Loucy (cell line): ENCODE results near the gene CDC34.

ENCODE experiments used
- H2AFZ ChIP-seq: fragments of 200-600 bp; sonication (generic); 2 replicates; pipeline ENCODE4 v1.6.0; 2016; ENCODE audit warnings: antibody characterized with exemption, mild to moderate bottlenecking, low read length, moderate library complexity
- H3F3A ChIP-seq: fragments of 200-600 bp; 2 replicates; pipeline ENCODE4 v1.6.0; 2016; ENCODE audit warnings: antibody characterized with exemption, low read depth, mild to moderate bottlenecking
- H3K27me3 ChIP-seq: fragments of 200-600 bp; sonication (generic); 2 replicates; pipeline ENCODE4 v1.6.1; 2014; ENCODE audit warnings: low read length, mild to moderate bottlenecking; ENCODE audit not compliant: insufficient read depth, poor library complexity, severe bottlenecking
- H3K36me3 ChIP-seq: fragments of 200-600 bp; sonication (generic); 2 replicates; pipeline ENCODE4 v1.6.1; 2016; ENCODE audit warnings: low read length; ENCODE audit not compliant: insufficient read depth
- H3K4me1 ChIP-seq: fragments of 200-600 bp; sonication (generic); 2 replicates; pipeline ENCODE4 v1.5.1; 2014; ENCODE audit warnings: low read length, mild to moderate bottlenecking; ENCODE audit not compliant: insufficient read depth, poor library complexity, severe bottlenecking
- H3K4me2 ChIP-seq: fragments of 200-600 bp; sonication (generic); 2 replicates; pipeline ENCODE4 v1.6.0; 2014; ENCODE audit warnings: antibody characterized with exemption, low read length, low read depth, mild to moderate bottlenecking; ENCODE audit not compliant: poor library complexity, severe bottlenecking
- H3K4me3 ChIP-seq: fragments of 200-600 bp; sonication (generic); 2 replicates; pipeline ENCODE4 v1.5.1; 2014; ENCODE audit warnings: low read length, mild to moderate bottlenecking, mixed read lengths; ENCODE audit not compliant: poor library complexity, severe bottlenecking
- H3K79me2 ChIP-seq: fragments of 200-600 bp; sonication (generic); 2 replicates; pipeline ENCODE4 v1.6.1; 2014; ENCODE audit warnings: low read length; ENCODE audit not compliant: insufficient read depth
- H3K9ac ChIP-seq: fragments of 200-600 bp; sonication (generic); 2 replicates; pipeline ENCODE4 v1.6.0; 2014; ENCODE audit warnings: mild to moderate bottlenecking, low read depth, low read length, moderate library complexity; ENCODE audit not compliant: poor library complexity, severe bottlenecking
- H3K9me2 ChIP-seq: fragments of 200-600 bp; sonication (generic); replicated peaks from 2 replicates; pipeline ENCODE4 v1.6.1; 2016; ENCODE audit warnings: low read depth, low read length, mixed read lengths
- H3K9me3 ChIP-seq: fragments of 200-600 bp; sonication (generic); 2 replicates; pipeline ENCODE4 v1.6.1; 2014; ENCODE audit warnings: mild to moderate bottlenecking, antibody characterized with exemption, low read length, low read depth; ENCODE audit not compliant: insufficient read depth
- H4K20me1 ChIP-seq: fragments of 200-600 bp; sonication (generic); 2 replicates; pipeline ENCODE4 v1.6.0; 2014; ENCODE audit warnings: antibody characterized with exemption, low read length, mild to moderate bottlenecking; ENCODE audit not compliant: insufficient read depth, poor library complexity, severe bottlenecking
- CTCF ChIP-seq: fragments of 200-600 bp; sonication (generic); conservative IDR thresholded peaks from 2 replicates; pipeline ENCODE4 v1.5.1; 2014; ENCODE audit warnings: mild to moderate bottlenecking, antibody characterized with exemption, low read length
- EZH2phosphoT487 ChIP-seq: fragments of 200-600 bp; IDR thresholded peaks from 2 replicates; pipeline ENCODE4 v1.6.1; 2018; ENCODE audit warnings: antibody characterized with exemption, mild to moderate bottlenecking, moderate library complexity, borderline replicate concordance

CDC34 gene

GRCh38 chr19:496986-497385 is 34.6 kb upstream of the CDC34 start:
- Histone ChIP-seq H4K20me1 (no peaks in the 10 kb centered on the region), H3K4me1 (no peaks in the 10 kb centered on the region), H3K4me2 (no peak overlapping the region), H3K9me3 (no peaks in the 10 kb centered on the region), H3K9ac (no peak overlapping the region), H3F3A (no peaks in the 10 kb centered on the region), H3K36me3 (no peaks in the 10 kb centered on the region), H3K4me3 (no peak overlapping the region), H3K9me2 (no peaks in the 10 kb centered on the region), H3K79me2 (no peaks in the 10 kb centered on the region), H2AFZ (no peak overlapping the region), H3K27me3 (no peaks in the 10 kb centered on the region)
- TF ChIP-seq CTCF (no peak), EZH2phosphoT487 (no peak)

DNA sequence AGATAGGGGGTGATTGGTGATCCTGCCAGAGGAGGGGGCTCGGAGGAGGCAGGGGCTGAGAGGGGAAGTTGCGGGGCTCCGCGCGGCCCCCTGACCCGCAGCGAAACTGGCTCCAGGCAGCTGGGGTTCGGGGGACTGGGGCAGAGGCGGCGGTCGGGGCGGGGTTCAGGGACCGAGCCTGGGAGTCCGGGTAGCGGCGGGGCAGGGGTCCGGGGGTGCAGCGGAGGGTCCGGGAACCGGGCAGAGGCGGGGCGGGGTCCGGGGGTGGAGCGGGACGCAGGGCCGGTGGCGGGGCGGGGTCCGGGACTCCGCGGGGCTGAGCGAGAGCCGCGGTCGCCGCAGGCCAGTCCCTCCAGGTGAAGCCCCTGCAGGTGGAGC is 34.1 kb upstream of the CDC34 start:
- Histone ChIP-seq H4K20me1 (no peaks in the 10 kb centered on the region), H3K9me2 (no peaks in the 10 kb centered on the region), H3K9me3 (no peaks in the 10 kb centered on the region), H3K4me2 (no peak overlapping the region), H3K36me3 (no peaks in the 10 kb centered on the region), H3K9ac (no peak overlapping the region), H3K4me3 (no peak overlapping the region), H3K4me1 (no peaks in the 10 kb centered on the region), H3F3A (no peaks in the 10 kb centered on the region), H2AFZ (no peak overlapping the region), H3K79me2 (no peaks in the 10 kb centered on the region), H3K27me3 (no peaks in the 10 kb centered on the region)
- TF ChIP-seq CTCF (no peak), EZH2phosphoT487 (no peak)

- no peaks in the 10 kb centered on the region for H3K4me1 ChIP-seq
- no peak overlapping the region for H3K4me2 ChIP-seq
- no peaks in the 10 kb centered on the region for H3K79me2 ChIP-seq
- H3F3A ChIP-seq = no peaks in the 10 kb centered on the region
- H3K27me3 ChIP-seq = no peaks in the 10 kb centered on the region
- no peaks in the 10 kb centered on the region for H3K9me3 ChIP-seq
- no peaks in the 10 kb centered on the region for H3K36me3 ChIP-seq
- no peak overlapping the region for H3K4me3 ChIP-seq
- TF ChIP-seq EZH2phosphoT487 (no peak), CTCF (no peak)
- no peak overlapping the region for H2AFZ ChIP-seq
- H3K9ac ChIP-seq = no peak overlapping the region
- no peaks in the 10 kb centered on the region for H4K20me1 ChIP-seq
- no peaks in the 10 kb centered on the region for H3K9me2 ChIP-seq
Measured at GRCh38 chr19:497869-498510, 33.6 kb upstream of the CDC34 start.
